Activated naive CD4-positive, alpha-beta T cell treated with anti-CD3 and anti-CD28 coated beads, Interleukin-2, amount 50 U/mL, for 72 hours (primary cell): ENCODE measurements around the gene COMMD10. TPM values are rescaled to one million over a fixed set of nuclear protein-coding genes. Genes with fewer than 3 reads are reported as not detected.

Experiments used
- ATAC-seq, 2 donors: fragments of 150-1000 bp; cut with Tn5 transposase; 2 replicates each; pipeline ENCODE4 v1.10.0; 2021; ENCODE audit warnings: mild to moderate bottlenecking in 2 of 2, moderate library complexity in 2 of 2
- DNase-seq, 2 donors: peaks; one replicate each; pipeline ENCODE4 v3.0.0; 2021 to 2022; ENCODE audit warnings: low spot score in 2 of 2
- H3K27ac Mint-ChIP-seq, 2 donors: one replicate each; pipeline ENCODE4 v1.8.0; 2022; ENCODE audit warnings: mild to moderate bottlenecking in 2 of 2, mixed read lengths in 2 of 2
- H3K36me3 Mint-ChIP-seq, 2 donors: one replicate each; pipeline ENCODE4 v1.8.0; 2022; ENCODE audit warnings: mixed read lengths in 2 of 2
- H3K9me3 Mint-ChIP-seq, 2 donors: one replicate each; pipeline ENCODE4 v1.8.0; 2022; ENCODE audit warnings: mixed read lengths in 2 of 2
- total RNA-seq, 2 donors: library from RNA; stranded (reverse); gene quantifications; one replicate each; pipeline ENCODE4 v1.2.3, GENCODE V29; 2022

The COMMD10 gene
- total RNA-seq, 2 donors from 2014 or later, result 16.5 to 22.1 TPM

GRCh38 chr5:116291271-116291670 lies 206.4 kb downstream of the COMMD10 start:
- ATAC-seq (no peak), DNase-seq (no peak)
- Mint-ChIP-seq H3K36me3 (peaks cover 22 to 58% of the 10 kb centered on the region in 2 donors), H3K9me3 (peaks cover 15 to 17% of the 10 kb centered on the region in 2 donors), H3K27ac (no peak overlapping the region)

GRCh38 chr5:116292321-116292720 lies 207.5 kb downstream of the COMMD10 start:
- H3K9me3 Mint-ChIP-seq, result peaks cover 19 to 24% of the 10 kb centered on the region in 2 donors
- DNase-seq (no peak), ATAC-seq (no peak)
- H3K27ac Mint-ChIP-seq, result no peak overlapping the region
- peaks cover 31 to 59% of the 10 kb centered on the region in 2 donors for H3K36me3 Mint-ChIP-seq

- ATAC-seq (no peak), DNase-seq (no peak)
- H3K9me3 Mint-ChIP-seq, result peaks cover 10 to 15% of the 10 kb centered on the region in 2 donors
- peaks cover 50 to 52% of the 10 kb centered on the region in 2 donors for H3K36me3 Mint-ChIP-seq
- no peak overlapping the region for H3K27ac Mint-ChIP-seq
These were observed 211.7 kb downstream of the COMMD10 start for GRCh38 chr5:116296335-116297072.

GRCh38 chr5:116297296-116297814 lies 212.5 kb downstream of the COMMD10 start:
- Mint-ChIP-seq H3K36me3 (peaks cover 53 to 54% of the 10 kb centered on the region in 2 donors), H3K27ac (no peak overlapping the region)

GRCh38 chr5:116299746-116300640 lies 215.2 kb downstream of the COMMD10 start:
- Mint-ChIP-seq H3K27ac (no peak overlapping the region), H3K36me3 (peaks cover 71 to 74% of the 10 kb centered on the region in 2 donors), H3K9me3 (peaks cover 20 to 22% of the 10 kb centered on the region in 2 donors)
- DNase-seq (no peak), ATAC-seq (no peak)

More at GRCh38 chr5:116297296-116297814, 212.5 kb downstream of the COMMD10 start:
- ATAC-seq (no peak), DNase-seq (no peak)
- H3K9me3 Mint-ChIP-seq, result peaks cover 10 to 15% of the 10 kb centered on the region in 2 donors

GRCh38 chr5:116301110-116301509 lies 216.3 kb downstream of the COMMD10 start:
- Mint-ChIP-seq H3K9me3 (peaks cover 18 to 26% of the 10 kb centered on the region in 2 donors), H3K27ac (no peak overlapping the region), H3K36me3 (peaks cover 78 to 82% of the 10 kb centered on the region in 2 donors)
- no peak for DNase-seq
- no peak for ATAC-seq

GRCh38 chr5:116303340-116303739 lies 218.5 kb downstream of the COMMD10 start:
- no peak for DNase-seq
- ATAC-seq, result no peak
- Mint-ChIP-seq H3K36me3 (peaks cover 78 to 83% of the 10 kb centered on the region in 2 donors), H3K27ac (no peak overlapping the region), H3K9me3 (peaks cover 24 to 28% of the 10 kb centered on the region in 2 donors)

GRCh38 chr5:116303810-116304209 lies 219.0 kb downstream of the COMMD10 start:
- DNase-seq (no peak), ATAC-seq (no peak)
- H3K9me3 Mint-ChIP-seq, result peaks cover 24 to 28% of the 10 kb centered on the region in 2 donors
- peaks cover 77 to 79% of the 10 kb centered on the region in 2 donors for H3K36me3 Mint-ChIP-seq
- no peak overlapping the region for H3K27ac Mint-ChIP-seq

- H3K27ac Mint-ChIP-seq, result no peak overlapping the region
- H3K36me3 Mint-ChIP-seq, result peaks cover 79 to 81% of the 10 kb centered on the region in 2 donors
- H3K9me3 Mint-ChIP-seq, result peaks cover 31 to 32% of the 10 kb centered on the region in 2 donors
- DNase-seq (no peak), ATAC-seq (no peak)
These were observed 221.1 kb downstream of the COMMD10 start for GRCh38 chr5:116305899-116306298.

- Mint-ChIP-seq H3K27ac (no peak overlapping the region), H3K9me3 (peaks cover 31 to 35% of the 10 kb centered on the region in 2 donors), H3K36me3 (peaks cover 77 to 83% of the 10 kb centered on the region in 2 donors)
- DNase-seq (no peak), ATAC-seq (no peak)
These were observed 222.0 kb downstream of the COMMD10 start for GRCh38 chr5:116306846-116307245.

- DNase-seq (no peak), ATAC-seq (no peak)
- no peak overlapping the region for H3K27ac Mint-ChIP-seq
- H3K36me3 Mint-ChIP-seq, result peaks cover 70 to 81% of the 10 kb centered on the region in 2 donors
- H3K9me3 Mint-ChIP-seq, result peaks cover 31 to 34% of the 10 kb centered on the region in 2 donors
These were observed 223.6 kb downstream of the COMMD10 start for GRCh38 chr5:116308391-116308790.

GRCh38 chr5:116313366-116313765 lies 228.5 kb downstream of the COMMD10 start:
- Mint-ChIP-seq H3K9me3 (peaks cover 12 to 20% of the 10 kb centered on the region in 2 donors), H3K27ac (no peak overlapping the region), H3K36me3 (peaks cover 49 to 78% of the 10 kb centered on the region in 2 donors)
- ATAC-seq, result no peak
- DNase-seq, result no peak

GRCh38 chr5:116315531-116315930 lies 230.7 kb downstream of the COMMD10 start:
- DNase-seq (no peak), ATAC-seq (peak in 1 of 2 donors; percentile 51)
- H3K9me3 Mint-ChIP-seq, result peaks cover 11 to 18% of the 10 kb centered on the region in 2 donors
- peaks cover 62 to 80% of the 10 kb centered on the region in 2 donors for H3K36me3 Mint-ChIP-seq
- no peak overlapping the region for H3K27ac Mint-ChIP-seq

- Mint-ChIP-seq H3K36me3 (peaks cover 70 to 82% of the 10 kb centered on the region in 2 donors), H3K27ac (no peak overlapping the region), H3K9me3 (peaks cover 20 to 28% of the 10 kb centered on the region in 2 donors)
- DNase-seq (no peak), ATAC-seq (no peak)
These were observed 233.4 kb downstream of the COMMD10 start for GRCh38 chr5:116318091-116318854.

- no peak for ATAC-seq
- Mint-ChIP-seq H3K9me3 (peaks cover 21 to 30% of the 10 kb centered on the region in 2 donors), H3K36me3 (peaks cover 73 to 77% of the 10 kb centered on the region in 2 donors), H3K27ac (no peak overlapping the region)
- no peak for DNase-seq
These were observed 235.7 kb downstream of the COMMD10 start for GRCh38 chr5:116320486-116320885.

GRCh38 chr5:116329503-116329902 lies 244.7 kb downstream of the COMMD10 start:
- DNase-seq (no peak), ATAC-seq (no peak)
- no peak overlapping the region for H3K27ac Mint-ChIP-seq
- H3K36me3 Mint-ChIP-seq, result peaks cover 66 to 78% of the 10 kb centered on the region in 2 donors
- peaks cover 46 to 49% of the 10 kb centered on the region in 2 donors for H3K9me3 Mint-ChIP-seq
